Stimulated activated CD8-positive, alpha-beta memory T cell treated with anti-CD3 and anti-CD28 coated beads, Interleukin-12 subunit alpha, Interleukin-12 subunit beta, amount 100 ng/mL, for 1 hour (primary cell): ENCODE results near the gene INKA1.
"Not testable (repeated sequence)": the region's sequence is repeated elsewhere in the genome, so short reads cannot be mapped to it uniquely, and the experiment has no call there.

Experiments used
- DNase-seq: peaks from one replicate; pipeline ENCODE4 v3.0.0-alpha.2; 2020; ENCODE audit warnings: low read depth

The INKA1 gene

DNA sequence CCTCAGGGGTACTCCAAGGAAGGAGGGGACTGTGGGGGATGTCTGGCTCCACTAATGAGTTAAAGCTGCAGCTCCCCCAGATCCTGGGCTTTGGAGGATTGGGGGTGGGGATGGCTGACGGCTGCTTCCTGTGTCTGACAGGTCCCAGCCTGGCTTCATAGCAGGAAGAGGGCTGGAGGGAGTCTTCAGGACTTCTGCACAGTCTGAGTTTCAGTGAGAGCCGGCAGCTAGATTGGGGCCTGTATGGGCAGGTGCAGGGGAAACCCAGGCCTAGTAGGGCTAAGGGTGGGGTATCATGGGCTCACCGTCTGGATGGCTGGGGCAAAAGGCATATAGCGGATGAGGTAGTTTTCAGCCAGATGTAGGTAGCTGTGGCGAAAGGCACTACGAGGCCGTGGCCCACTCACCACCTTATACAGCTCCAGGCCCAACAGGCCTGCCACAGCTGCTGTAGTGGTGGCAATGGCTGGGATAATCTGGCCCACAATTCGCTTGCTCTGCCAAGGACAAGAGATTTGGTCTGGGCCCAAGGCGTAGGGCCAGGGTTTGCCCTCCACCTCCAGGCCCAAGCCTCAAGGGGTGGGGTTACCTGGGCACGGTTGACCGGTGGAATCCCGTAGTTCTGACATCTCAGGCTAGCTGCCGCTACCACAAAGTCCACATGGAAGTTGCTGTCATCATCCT lies 4.5 kb downstream of the INKA1 start:
- DNase-seq: no peak

DNA sequence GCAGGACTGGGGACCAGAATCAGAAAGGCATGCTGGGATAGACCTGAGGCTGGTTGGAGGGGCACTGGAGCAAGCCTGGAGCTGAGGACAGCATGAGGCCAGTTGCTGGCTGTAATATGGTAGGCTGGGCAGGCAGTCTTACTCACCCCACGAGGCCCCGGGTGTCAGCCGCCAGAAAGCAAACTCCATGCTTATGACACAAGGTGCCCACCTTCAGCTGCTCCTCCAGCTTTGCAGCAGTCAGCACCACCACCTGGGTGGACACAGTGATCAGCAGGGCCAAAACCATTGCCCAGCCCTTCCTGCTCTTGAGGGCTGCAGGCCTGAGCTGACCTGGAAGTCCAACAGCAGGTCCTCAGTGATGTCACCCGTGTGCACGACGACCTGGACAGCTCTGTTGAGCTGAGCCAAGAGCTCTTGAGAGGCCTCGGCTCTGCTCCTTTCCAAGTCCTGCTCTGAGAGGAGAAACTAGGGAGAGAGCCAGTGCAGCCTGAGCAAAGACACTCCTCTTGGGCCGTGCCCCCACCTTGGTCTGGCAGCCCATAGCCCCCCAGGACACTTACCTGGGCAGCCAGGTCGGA lies 9.9 kb downstream of the INKA1 start:
- DNase-seq: no peak

DNA sequence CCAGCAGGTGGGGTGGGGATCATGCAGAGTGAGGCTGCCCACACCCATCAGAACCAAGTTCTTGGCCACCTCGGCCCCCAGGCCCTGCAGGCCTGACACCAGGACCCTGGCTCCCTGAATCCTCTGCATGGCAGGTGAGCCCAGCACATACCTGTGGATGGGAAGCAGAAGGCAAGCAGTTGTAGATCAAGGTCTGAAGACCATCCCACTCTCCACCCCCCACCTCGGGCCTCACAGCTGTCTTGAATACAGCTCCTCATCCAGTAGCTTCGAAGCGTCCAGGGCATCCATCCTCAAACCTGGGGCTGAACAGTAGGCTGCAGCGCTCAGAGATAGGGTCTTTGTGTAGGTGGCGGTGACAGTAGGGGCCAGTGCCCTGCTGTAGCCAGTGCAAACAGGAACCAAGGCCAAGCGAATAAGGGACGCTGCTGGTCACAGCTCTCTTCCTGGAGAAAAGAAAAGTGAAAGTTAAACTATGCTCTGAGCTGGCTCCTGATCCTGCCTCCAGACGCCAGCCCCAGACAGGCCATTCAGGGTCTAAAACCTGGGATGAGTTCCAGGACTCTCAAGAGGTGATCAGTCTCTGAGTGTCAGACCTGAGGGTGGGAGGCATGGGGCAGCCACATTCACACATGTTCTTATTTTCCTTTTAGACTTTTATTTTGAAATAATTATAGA lies 10.6 kb downstream of the INKA1 start, which contains the start of gene UBA7:
TSS of gene UBA7 (minus strand) at position 457 of the 678 bp plus-strand sequence. CDS start at position 291, 166 bp downstream.
- DNase-seq: no peak

DNA sequence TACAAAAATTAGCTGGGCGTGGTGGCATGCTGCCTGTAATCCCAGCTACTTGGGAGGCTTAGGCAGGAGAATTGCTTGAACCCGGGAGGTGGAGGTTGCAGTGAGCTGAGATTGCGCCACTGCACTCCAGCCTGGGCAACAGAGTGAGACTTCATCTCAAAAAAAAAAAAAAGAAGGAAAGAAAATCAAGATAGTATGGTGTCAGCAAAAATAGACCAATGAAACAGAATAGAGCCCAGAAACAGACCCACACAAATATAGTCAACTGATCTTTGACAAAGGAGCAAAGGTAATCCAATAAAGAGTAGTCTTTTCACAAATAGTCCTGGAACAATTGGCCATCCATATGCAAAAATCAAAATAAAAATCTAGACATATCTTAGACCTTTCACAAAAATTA lies 20.1 kb downstream of the INKA1 start:
- not testable (repeated sequence) for DNase-seq

DNA sequence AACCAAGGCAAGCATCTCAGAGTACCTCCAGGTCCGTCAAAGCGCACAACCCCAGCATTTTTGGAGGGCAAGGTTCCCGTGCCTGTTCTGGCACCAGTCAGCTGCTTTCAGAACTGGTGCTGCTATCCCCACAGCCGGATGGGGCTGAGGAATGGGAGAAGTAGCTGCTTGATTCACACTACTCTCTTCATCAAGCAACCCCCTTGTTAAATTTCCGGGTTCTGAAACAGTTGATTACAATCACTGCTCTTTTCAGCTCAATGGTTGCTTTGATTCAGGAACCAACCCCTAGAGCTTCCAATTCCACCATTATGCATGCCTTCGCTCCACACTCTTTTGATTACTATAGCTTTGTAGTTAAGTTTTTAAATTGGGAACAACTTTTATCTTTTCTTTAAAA lies 23.0 kb downstream of the INKA1 start:
- no peak for DNase-seq

DNA sequence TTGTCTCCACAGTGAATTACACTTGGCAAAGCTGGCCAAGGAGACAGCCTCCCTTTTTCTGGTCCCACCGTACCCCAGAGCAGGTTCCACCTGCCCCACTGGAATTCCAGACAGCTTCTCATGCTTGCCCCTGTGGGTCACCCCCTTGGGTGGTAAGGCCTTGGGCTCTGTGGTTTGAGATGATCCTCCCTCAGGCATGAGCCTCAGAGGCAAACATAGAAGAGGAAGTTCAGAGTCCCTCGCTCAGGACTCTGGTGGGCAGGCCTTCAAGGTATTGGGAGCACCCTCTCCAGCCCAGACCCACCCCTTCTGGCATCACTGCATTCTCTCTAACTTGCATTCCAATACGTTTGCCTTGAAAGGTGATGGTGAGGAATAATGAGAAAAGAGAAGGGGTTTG lies 28.3 kb downstream of the INKA1 start:
- no peak for DNase-seq

DNA sequence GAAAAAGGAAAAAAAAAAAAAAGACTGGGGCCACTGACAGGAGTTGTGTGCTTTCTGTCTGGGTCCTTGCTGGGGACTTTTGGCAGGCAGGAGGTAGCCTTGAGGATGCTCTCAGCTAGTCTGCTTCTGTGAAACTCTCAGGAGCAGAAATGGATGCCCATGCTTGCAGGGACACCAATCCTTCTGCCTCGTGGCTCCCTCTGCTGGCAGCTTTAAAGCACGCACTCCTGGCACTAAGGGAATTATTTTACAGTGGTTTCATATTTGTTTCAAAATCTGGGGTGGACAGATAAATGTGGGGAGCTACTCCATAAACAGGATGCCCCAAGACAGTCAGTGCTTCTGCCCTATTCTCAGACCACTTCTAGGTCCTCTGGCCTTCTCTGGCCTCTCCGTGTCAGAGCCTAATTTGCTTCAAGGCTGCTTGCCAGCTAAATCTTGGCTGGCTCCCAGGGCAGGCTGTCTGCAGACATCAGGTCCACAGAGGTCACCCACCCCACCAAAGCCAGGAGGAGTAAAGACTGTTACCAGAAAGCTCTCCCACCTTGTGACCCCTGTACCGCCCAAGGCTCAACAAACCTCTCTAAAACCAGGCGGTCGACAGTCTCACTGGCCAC lies 36.2 kb downstream of the INKA1 start:
- DNase-seq: peak; percentile 77

DNA sequence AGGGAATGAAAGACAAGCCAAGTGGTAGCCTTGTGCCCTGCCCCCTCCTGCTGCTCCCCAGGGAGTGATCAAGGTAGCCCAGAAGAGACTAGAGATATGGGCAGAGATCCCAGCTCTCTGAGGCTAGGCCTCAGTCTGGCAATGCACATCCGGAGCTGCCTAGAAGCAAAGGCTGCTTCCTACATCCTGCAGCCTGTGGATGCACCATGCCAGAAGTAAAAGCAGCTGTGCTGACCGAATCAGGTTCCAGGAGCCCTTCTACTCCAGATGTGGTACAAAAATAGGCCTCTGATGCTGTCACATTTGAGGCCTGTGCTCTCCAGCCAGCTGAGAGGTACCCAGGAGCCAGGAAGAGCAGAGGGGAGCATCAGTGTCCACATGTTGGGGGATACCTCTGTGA lies 37.3 kb downstream of the INKA1 start:
- DNase-seq: no peak

DNA sequence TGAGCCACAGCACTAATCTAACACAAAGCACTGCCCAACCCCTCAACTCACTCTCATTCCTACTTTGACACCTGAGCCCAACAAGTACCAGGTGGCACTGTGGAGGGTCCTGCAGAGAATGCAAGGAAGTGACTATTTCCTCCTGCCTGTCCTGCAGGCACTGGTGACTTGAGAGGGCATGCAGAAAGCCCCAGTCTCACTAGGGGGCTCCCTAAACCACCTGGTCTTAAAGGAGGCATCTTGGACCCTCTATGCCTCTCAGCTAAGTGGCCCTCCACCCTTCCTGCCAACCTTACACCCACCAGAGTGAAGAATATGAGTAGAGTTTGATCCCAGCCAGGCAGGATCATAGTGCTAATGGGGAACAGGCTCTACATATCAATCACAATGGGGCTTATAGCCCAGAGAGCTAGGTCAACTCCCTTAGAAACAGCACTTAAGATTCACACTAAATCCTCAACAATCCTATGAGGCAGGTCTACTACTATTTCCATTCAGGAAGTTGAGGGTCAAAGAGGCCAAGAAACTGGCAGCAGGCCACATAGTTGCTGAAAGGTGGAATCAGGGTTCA lies 38.1 kb downstream of the INKA1 start:
- DNase-seq: no peak

DNA sequence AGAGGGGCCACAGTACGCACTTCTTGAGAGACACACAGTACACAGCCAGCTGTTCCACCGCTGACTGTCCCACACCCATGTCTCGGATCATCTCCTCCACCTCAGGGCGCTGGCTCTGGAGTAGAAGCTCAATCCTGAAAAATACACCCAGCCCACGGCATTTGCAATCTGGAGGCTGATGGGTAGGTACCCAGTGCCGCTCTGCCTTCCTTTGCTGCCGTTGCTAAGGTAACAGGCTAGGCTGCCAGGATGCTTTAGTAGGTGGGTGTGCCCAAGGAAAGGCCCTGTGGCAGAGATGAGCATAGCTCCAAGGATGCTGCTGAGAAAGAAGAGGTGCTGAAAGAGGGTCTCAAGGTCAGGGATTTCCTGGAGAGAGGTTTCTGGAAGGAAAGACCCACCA lies 38.7 kb downstream of the INKA1 start:
- no peak for DNase-seq

DNA sequence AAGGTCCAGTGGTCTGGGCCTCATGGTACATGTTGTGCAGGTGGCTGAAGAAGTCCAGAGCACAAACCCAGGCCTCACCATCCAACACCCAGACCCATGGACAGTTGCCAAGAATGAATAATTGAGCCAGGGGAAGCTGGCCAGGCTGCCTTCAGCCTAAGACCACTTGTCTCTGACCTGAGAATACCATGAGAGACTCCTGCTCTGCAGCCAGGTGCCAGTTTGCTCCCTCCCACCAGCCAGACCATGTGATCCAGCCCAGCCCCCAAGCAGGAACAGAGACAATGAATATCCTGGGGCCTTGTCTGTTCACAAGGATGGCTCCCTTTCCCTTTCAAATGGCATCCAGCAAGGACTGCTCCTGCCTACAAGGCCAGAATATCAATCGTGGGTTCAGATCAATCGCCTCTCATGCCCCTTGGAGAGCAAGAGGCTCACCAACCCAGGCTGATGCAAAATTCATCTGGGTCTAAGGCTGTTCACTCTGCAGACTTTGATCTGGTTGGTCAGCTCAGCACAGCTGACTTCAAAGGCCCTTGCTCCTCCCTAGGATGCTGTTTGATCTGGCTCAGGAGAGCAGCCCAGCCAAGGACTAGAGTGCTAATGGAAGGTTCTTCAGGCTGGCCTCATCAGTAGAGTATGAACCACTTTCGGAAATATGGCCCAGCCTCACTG lies 39.9 kb downstream of the INKA1 start:
- no peak for DNase-seq

DNA sequence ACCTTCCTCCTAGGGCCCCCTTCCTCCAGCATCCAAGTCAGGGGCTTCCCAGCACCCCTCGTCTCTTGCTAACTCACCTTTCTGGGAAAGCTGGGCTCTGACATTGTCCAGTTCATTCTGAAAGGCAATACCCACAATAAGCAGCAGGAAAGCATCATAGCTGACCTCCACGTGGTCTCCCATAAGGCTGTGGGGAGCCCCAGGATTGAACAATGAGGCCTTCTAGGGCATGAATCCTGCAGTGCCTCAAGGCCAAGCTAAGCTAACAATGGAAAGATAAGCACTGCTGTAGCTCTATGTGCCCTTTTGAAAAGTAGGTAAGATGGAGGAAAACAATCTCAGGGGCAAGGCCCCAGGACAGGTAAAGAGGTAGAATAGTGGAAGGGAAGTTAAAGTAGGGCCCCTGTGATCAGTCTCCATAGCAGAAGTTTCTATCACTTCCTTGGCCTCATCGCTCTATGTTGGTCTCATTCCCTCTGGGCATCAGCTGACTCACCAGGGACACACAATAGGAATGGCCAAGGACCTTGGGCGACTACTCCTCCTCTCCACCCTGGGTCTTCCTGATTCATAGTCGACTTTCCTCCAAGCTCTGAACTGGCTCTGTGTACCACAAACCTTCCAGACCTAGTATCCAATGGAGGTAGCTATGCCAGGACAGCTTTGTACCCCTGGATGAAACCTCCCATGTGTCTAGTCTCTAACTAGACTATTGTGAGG lies 41.6 kb downstream of the INKA1 start:
- DNase-seq: no peak

DNA sequence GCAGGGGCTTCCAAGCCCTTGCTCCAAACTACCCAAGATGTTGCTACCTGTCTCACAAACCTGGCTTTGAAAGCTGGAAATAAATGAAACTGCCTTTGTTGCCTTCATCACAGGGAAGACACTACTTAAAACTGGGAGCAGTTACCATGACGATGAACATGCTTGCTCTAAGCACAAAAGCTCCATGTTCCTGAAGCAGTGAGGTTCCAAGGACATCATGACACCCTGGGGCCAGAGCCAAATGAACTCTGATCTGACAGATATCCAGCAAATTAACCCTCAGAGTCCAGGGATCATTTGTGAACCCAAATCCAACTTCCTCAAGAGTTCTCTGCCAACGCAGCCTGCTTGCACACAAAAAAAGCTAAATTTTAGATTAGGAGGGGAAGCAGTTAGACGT lies 42.6 kb downstream of the INKA1 start:
- no peak for DNase-seq
